SH-SY5Y (cell line): Measurements from ENCODE around the gene SLC34A3.

Experiments
- GATA2 ChIP-seq: IDR thresholded peaks from 2 replicates; pipeline ENCODE4 v1.6.1; 2011; ENCODE audit warnings: mild to moderate bottlenecking, low read depth, low read length
- GATA3 ChIP-seq: IDR thresholded peaks from 2 replicates; pipeline ENCODE4 v1.6.1; 2011; ENCODE audit warnings: low read depth, mild to moderate bottlenecking, low read length, moderate library complexity

DNA sequence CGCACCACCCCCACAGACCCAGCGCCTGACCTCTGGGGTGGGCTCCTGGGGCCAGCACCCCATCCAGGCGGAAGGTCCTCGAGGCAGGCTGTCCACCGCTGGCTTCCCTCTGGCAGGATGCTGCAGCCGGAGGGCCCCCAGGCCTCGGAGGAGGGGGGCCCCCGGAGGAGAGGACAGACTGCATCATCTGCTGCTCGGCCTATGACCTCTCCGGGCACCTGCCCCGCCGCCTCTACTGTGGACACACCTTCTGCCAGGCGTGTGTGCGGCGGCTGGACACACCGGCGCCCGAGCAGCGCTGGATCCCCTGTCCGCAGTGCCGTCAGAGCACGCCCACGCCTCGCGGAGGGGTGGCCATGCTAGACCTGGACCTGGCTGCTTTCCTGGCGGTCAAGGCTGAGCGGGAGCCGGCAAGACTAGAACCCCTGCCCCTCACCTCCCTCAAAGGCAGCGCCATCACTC lies 2.2 kb upstream of the SLC34A3 start:
- no peak for TF ChIP-seq GATA3
- TF ChIP-seq GATA2 = no peak
